WTC11 (cell line): ENCODE data around the gene ZBTB39. TPM values are rescaled to one million over a fixed set of nuclear protein-coding genes. Genes with fewer than 3 reads are reported as not detected.

ENCODE experiments used
- ATAC-seq: fragments of 200-7000 bp; cut with Tn5 transposase; 2 replicates; pipeline ENCODE4 v1.10.0; 2021; ENCODE audit warnings: mild to moderate bottlenecking, moderate library complexity
- CTCF ChIA-PET: fragments of 300-600 bp; sonication (Branson Sonifier 250); formaldehyde crosslinking; loops from one replicate; lab custom pipeline; 2021; ENCODE audit warnings: antibody characterized with exemption; lab: Charles Lee
- POLR2A ChIA-PET: fragments of 350-600 bp; sonication (Branson Sonifier 250); formaldehyde crosslinking; loops from one replicate; lab custom pipeline; 2021; ENCODE audit warnings: antibody characterized with exemption; lab: Charles Lee
- DNase-seq: peaks from one replicate; pipeline ENCODE4 v3.0.0; 2021; ENCODE audit warnings: low spot score
- H3K27ac Mint-ChIP-seq: 2 replicates; pipeline ENCODE4 v1.8.0; 2021; ENCODE audit warnings: mixed read lengths
- H3K27me3 Mint-ChIP-seq: 2 replicates; pipeline ENCODE4 v1.8.0; 2021; ENCODE audit warnings: low read depth, mild to moderate bottlenecking, moderate library complexity, mixed read lengths
- H3K36me3 Mint-ChIP-seq: 2 replicates; pipeline ENCODE4 v1.8.0; 2021; ENCODE audit warnings: mixed read lengths
- H3K4me1 Mint-ChIP-seq: 2 replicates; pipeline ENCODE4 v1.8.0; 2022; ENCODE audit warnings: mixed read lengths
- H3K4me3 Mint-ChIP-seq: 2 replicates; pipeline ENCODE4 v1.8.0; 2021; ENCODE audit warnings: mild to moderate bottlenecking, moderate library complexity, mixed read lengths
- H3K9me3 Mint-ChIP-seq: 2 replicates; pipeline ENCODE4 v1.8.0; 2021; ENCODE audit warnings: mixed read lengths
- ESRRA ChIP-seq: sonication (generic); formaldehyde crosslinking; IDR thresholded peaks from 2 replicates; pipeline ENCODE4 v1.8.1; 2022; ENCODE audit warnings: mild to moderate bottlenecking, missing genetic modification reagents, borderline replicate concordance
- GABPB1 ChIP-seq: sonication (generic); formaldehyde crosslinking; IDR thresholded peaks from 2 replicates; pipeline ENCODE4 v1.8.1; 2023; ENCODE audit warnings: mild to moderate bottlenecking, missing genetic modification reagents
- GRHL2 ChIP-seq: fragments of 250-450 bp; sonication (Bioruptor Pico); IDR thresholded peaks from 2 replicates; pipeline ENCODE4 v1.8.0; 2022; ENCODE audit warnings: mild to moderate bottlenecking, moderate library complexity; ENCODE audit not compliant: insufficient replicate concordance, severe bottlenecking
- HMGA2 ChIP-seq: fragments of 250-450 bp; sonication (Bioruptor Pico); IDR thresholded peaks from 2 replicates; pipeline ENCODE4 v1.4.0; 2021; ENCODE audit warnings: mild to moderate bottlenecking, moderate library complexity
- MXD4 ChIP-seq: fragments of 250-450 bp; sonication (Bioruptor Pico); IDR thresholded peaks from 2 replicates; pipeline ENCODE4 v1.8.0; 2021; ENCODE audit warnings: mild to moderate bottlenecking, moderate library complexity, borderline replicate concordance
- NFYB ChIP-seq: sonication (generic); formaldehyde crosslinking; conservative IDR thresholded peaks from 2 replicates; pipeline ENCODE4 v1.8.0; 2022; ENCODE audit warnings: low read depth, missing genetic modification reagents
- NR3C1 ChIP-seq: sonication (generic); formaldehyde crosslinking; conservative IDR thresholded peaks from 2 replicates; pipeline ENCODE4 v1.8.1; 2023; ENCODE audit warnings: low read depth, mild to moderate bottlenecking, missing genetic modification reagents
- OVOL2 ChIP-seq: fragments of 250-450 bp; sonication (Bioruptor Pico); IDR thresholded peaks from 2 replicates; pipeline ENCODE4 v1.9.0; 2021; ENCODE audit warnings: mild to moderate bottlenecking, borderline replicate concordance
- PRRX2 ChIP-seq: fragments of 250-450 bp; sonication (Bioruptor Pico); IDR thresholded peaks from 2 replicates; pipeline ENCODE4 v1.8.0; 2021; ENCODE audit warnings: mild to moderate bottlenecking
- TCF7 ChIP-seq: sonication (generic); formaldehyde crosslinking; IDR thresholded peaks from 2 replicates; pipeline ENCODE4 v1.8.0; 2022; ENCODE audit warnings: mild to moderate bottlenecking, low read depth, missing genetic modification reagents, moderate library complexity
- ZNF138 ChIP-seq: sonication (generic); formaldehyde crosslinking; conservative IDR thresholded peaks from 2 replicates; pipeline ENCODE4 v1.8.1; 2022; ENCODE audit warnings: mild to moderate bottlenecking, moderate library complexity, missing genetic modification reagents
- total RNA-seq: library from RNA; stranded (reverse); gene quantifications from 3 replicates; pipeline ENCODE4 v1.2.3, GENCODE V29; 2021
- TF ChIP-seq, protein P1 (sequence below): sonication (generic); formaldehyde crosslinking; IDR thresholded peaks from 2 replicates; pipeline ENCODE4 v1.8.1; 2022; ENCODE audit warnings: mild to moderate bottlenecking, moderate library complexity, missing genetic modification reagents
- TF ChIP-seq, protein P2 (sequence below): sonication (generic); formaldehyde crosslinking; IDR thresholded peaks from 2 replicates; pipeline ENCODE4 v1.8.0; 2022; ENCODE audit warnings: mild to moderate bottlenecking, missing genetic modification reagents
- TF ChIP-seq, protein P3 (sequence below): sonication (generic); formaldehyde crosslinking; IDR thresholded peaks from 2 replicates; pipeline ENCODE4 v1.8.1; 2023; ENCODE audit warnings: mild to moderate bottlenecking, missing genetic modification reagents
- TF ChIP-seq, protein P4 (sequence below): fragments of 250-450 bp; sonication (Bioruptor Pico); IDR thresholded peaks from 2 replicates; pipeline ENCODE4 v1.9.0; 2021; ENCODE audit warnings: mild to moderate bottlenecking, borderline replicate concordance
- TF ChIP-seq, protein P5 (sequence below): sonication (generic); formaldehyde crosslinking; IDR thresholded peaks from 2 replicates; pipeline ENCODE4 v1.8.1; 2022; ENCODE audit warnings: mild to moderate bottlenecking, missing genetic modification reagents, moderate library complexity, borderline replicate concordance
- TF ChIP-seq, protein P6 (sequence below): sonication (generic); formaldehyde crosslinking; IDR thresholded peaks from 2 replicates; pipeline ENCODE4 v1.8.0; 2023; ENCODE audit warnings: mild to moderate bottlenecking, missing genetic modification reagents

Gene ZBTB39
- total RNA-seq, 1 experiment from 2014 or later: 20.2 TPM

DNA sequence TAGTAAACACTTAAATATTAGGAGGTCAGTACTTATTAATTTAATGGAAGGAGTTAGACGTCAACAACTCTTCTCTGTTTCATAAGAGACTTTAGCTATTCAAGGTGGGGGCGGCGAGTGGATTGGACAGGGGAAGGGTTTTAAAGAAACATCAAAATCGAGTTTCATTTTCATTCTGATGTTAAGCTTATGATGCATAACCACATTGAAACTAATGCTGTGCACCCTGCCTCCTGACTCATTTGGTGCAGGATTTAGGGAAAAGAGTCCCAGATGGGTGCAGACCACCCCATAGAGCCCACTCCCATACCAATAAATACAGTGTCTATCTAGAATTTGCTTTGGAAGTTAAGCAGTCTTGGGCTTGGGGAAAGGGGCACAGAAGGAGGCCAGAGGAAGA lies 7.4 kb downstream of the ZBTB39 start:
- ATAC-seq: no peak
- Mint-ChIP-seq H3K27me3 (no peaks in the 10 kb centered on the region), H3K9me3 (no peaks in the 10 kb centered on the region), H3K4me3 (no peak overlapping the region), H3K36me3 (peaks cover 31% of the 10 kb centered on the region), H3K4me1 (peaks cover 5% of the 10 kb centered on the region; the same call in 1 of the 2 replicates), H3K27ac (no peak overlapping the region)
- no peak for DNase-seq
- ChIA-PET CTCF (interaction anchor here (1.6 to 3.0 kb wide), 2 partner anchors 11 to 14 kb away, joined by 4 to 20 read pairs; no protein-coding TSS in a partner anchor), POLR2A (no interaction called here)
- no peak for TF ChIP-seq NR3C1 (CRISPR knock-in tag)
- TF ChIP-seq PRRX2 (CRISPR knock-in tag): no peak
- TF ChIP-seq, protein P1, sequence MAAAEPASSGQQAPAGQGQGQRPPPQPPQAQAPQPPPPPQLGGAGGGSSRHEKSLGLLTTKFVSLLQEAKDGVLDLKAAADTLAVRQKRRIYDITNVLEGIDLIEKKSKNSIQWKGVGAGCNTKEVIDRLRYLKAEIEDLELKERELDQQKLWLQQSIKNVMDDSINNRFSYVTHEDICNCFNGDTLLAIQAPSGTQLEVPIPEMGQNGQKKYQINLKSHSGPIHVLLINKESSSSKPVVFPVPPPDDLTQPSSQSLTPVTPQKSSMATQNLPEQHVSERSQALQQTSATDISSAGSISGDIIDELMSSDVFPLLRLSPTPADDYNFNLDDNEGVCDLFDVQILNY: no peak
- TF ChIP-seq, protein P2, sequence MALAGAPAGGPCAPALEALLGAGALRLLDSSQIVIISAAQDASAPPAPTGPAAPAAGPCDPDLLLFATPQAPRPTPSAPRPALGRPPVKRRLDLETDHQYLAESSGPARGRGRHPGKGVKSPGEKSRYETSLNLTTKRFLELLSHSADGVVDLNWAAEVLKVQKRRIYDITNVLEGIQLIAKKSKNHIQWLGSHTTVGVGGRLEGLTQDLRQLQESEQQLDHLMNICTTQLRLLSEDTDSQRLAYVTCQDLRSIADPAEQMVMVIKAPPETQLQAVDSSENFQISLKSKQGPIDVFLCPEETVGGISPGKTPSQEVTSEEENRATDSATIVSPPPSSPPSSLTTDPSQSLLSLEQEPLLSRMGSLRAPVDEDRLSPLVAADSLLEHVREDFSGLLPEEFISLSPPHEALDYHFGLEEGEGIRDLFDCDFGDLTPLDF (CRISPR knock-in tag): no peak
- TF ChIP-seq NFYB (CRISPR knock-in tag): no peak
- TF ChIP-seq, protein P3, sequence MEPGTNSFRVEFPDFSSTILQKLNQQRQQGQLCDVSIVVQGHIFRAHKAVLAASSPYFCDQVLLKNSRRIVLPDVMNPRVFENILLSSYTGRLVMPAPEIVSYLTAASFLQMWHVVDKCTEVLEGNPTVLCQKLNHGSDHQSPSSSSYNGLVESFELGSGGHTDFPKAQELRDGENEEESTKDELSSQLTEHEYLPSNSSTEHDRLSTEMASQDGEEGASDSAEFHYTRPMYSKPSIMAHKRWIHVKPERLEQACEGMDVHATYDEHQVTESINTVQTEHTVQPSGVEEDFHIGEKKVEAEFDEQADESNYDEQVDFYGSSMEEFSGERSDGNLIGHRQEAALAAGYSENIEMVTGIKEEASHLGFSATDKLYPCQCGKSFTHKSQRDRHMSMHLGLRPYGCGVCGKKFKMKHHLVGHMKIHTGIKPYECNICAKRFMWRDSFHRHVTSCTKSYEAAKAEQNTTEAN: no peak
- TF ChIP-seq, protein P4, sequence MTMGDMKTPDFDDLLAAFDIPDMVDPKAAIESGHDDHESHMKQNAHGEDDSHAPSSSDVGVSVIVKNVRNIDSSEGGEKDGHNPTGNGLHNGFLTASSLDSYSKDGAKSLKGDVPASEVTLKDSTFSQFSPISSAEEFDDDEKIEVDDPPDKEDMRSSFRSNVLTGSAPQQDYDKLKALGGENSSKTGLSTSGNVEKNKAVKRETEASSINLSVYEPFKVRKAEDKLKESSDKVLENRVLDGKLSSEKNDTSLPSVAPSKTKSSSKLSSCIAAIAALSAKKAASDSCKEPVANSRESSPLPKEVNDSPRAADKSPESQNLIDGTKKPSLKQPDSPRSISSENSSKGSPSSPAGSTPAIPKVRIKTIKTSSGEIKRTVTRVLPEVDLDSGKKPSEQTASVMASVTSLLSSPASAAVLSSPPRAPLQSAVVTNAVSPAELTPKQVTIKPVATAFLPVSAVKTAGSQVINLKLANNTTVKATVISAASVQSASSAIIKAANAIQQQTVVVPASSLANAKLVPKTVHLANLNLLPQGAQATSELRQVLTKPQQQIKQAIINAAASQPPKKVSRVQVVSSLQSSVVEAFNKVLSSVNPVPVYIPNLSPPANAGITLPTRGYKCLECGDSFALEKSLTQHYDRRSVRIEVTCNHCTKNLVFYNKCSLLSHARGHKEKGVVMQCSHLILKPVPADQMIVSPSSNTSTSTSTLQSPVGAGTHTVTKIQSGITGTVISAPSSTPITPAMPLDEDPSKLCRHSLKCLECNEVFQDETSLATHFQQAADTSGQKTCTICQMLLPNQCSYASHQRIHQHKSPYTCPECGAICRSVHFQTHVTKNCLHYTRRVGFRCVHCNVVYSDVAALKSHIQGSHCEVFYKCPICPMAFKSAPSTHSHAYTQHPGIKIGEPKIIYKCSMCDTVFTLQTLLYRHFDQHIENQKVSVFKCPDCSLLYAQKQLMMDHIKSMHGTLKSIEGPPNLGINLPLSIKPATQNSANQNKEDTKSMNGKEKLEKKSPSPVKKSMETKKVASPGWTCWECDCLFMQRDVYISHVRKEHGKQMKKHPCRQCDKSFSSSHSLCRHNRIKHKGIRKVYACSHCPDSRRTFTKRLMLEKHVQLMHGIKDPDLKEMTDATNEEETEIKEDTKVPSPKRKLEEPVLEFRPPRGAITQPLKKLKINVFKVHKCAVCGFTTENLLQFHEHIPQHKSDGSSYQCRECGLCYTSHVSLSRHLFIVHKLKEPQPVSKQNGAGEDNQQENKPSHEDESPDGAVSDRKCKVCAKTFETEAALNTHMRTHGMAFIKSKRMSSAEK: no peak
- TF ChIP-seq GABPB1: no peak
- TF ChIP-seq, protein P5, sequence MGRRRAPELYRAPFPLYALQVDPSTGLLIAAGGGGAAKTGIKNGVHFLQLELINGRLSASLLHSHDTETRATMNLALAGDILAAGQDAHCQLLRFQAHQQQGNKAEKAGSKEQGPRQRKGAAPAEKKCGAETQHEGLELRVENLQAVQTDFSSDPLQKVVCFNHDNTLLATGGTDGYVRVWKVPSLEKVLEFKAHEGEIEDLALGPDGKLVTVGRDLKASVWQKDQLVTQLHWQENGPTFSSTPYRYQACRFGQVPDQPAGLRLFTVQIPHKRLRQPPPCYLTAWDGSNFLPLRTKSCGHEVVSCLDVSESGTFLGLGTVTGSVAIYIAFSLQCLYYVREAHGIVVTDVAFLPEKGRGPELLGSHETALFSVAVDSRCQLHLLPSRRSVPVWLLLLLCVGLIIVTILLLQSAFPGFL (CRISPR knock-in tag): no peak
- no peak for TF ChIP-seq OVOL2 (CRISPR knock-in tag)
- TF ChIP-seq HMGA2 (CRISPR knock-in tag): no peak
- TF ChIP-seq ESRRA (CRISPR knock-in tag): no peak
- TF ChIP-seq ZNF138 (CRISPR knock-in tag): no peak
- no peak for TF ChIP-seq GRHL2 (CRISPR knock-in tag)
- TF ChIP-seq, protein P6, sequence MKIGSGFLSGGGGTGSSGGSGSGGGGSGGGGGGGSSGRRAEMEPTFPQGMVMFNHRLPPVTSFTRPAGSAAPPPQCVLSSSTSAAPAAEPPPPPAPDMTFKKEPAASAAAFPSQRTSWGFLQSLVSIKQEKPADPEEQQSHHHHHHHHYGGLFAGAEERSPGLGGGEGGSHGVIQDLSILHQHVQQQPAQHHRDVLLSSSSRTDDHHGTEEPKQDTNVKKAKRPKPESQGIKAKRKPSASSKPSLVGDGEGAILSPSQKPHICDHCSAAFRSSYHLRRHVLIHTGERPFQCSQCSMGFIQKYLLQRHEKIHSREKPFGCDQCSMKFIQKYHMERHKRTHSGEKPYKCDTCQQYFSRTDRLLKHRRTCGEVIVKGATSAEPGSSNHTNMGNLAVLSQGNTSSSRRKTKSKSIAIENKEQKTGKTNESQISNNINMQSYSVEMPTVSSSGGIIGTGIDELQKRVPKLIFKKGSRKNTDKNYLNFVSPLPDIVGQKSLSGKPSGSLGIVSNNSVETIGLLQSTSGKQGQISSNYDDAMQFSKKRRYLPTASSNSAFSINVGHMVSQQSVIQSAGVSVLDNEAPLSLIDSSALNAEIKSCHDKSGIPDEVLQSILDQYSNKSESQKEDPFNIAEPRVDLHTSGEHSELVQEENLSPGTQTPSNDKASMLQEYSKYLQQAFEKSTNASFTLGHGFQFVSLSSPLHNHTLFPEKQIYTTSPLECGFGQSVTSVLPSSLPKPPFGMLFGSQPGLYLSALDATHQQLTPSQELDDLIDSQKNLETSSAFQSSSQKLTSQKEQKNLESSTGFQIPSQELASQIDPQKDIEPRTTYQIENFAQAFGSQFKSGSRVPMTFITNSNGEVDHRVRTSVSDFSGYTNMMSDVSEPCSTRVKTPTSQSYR (CRISPR knock-in tag): no peak
- no peak for TF ChIP-seq MXD4 (CRISPR knock-in tag)
- no peak for TF ChIP-seq TCF7 (CRISPR knock-in tag)
